Erythroblast (primary cell): ENCODE results near the gene PLEKHA5.

Experiments used
- GATA1 ChIP-seq: IDR thresholded peaks from 2 replicates; pipeline ENCODE4 v1.6.1; 2011; ENCODE audit warnings: low read depth, mild to moderate bottlenecking, control low read depth, low read length, moderate library complexity
- POLR2A ChIP-seq: IDR thresholded peaks from 2 replicates; pipeline ENCODE4 v1.6.1; 2011; ENCODE audit warnings: mild to moderate bottlenecking, low read length

- no peak for TF ChIP-seq POLR2A
- no peak for TF ChIP-seq GATA1
Measured at GRCh38 chr12:19198272-19198671, 68.7 kb downstream of the PLEKHA5 start.
